Activated CD8-positive, alpha-beta memory T cell treated with anti-CD3 and anti-CD28 coated beads for 1 hour (primary cell): Measurements from ENCODE around the gene IL9.
"Not testable (repeated sequence)": the region's sequence is repeated elsewhere in the genome, so short reads cannot be mapped to it uniquely, and the experiment has no call there.

Experiments
- DNase-seq, 2 donors: peaks; one replicate each; pipeline ENCODE4 v3.0.0-alpha.2; 2020; ENCODE audit warnings: low read depth in 1 of 2; ENCODE audit errors: extremely low read depth in 1 of 2

The IL9 gene

GRCh38 chr5:135869935-135870334, 25.7 kb downstream of the IL9 start:
- DNase-seq: no peak

GRCh38 chr5:135869276-135869675, 26.4 kb downstream of the IL9 start:
- DNase-seq: no peak

GRCh38 chr5:135868681-135869080, 27.0 kb downstream of the IL9 start:
- DNase-seq: no peak

- no peak for DNase-seq
Measured at GRCh38 chr5:135867599-135867998, 28.0 kb downstream of the IL9 start.

- DNase-seq: no peak
Measured at GRCh38 chr5:135866016-135866415, 29.6 kb downstream of the IL9 start.

- DNase-seq: no peak
Measured at GRCh38 chr5:135864503-135865435, 30.9 kb downstream of the IL9 start.

GRCh38 chr5:135862744-135863143, 32.9 kb downstream of the IL9 start:
- no peak for DNase-seq

- DNase-seq: no peak
Measured at GRCh38 chr5:135862086-135862485, 33.6 kb downstream of the IL9 start.

- DNase-seq: no peak
Measured at GRCh38 chr5:135861641-135862040, 34.0 kb downstream of the IL9 start.

- no peak for DNase-seq
Measured at GRCh38 chr5:135859641-135860040, 36.0 kb downstream of the IL9 start.

- DNase-seq: not testable (repeated sequence)
Measured at GRCh38 chr5:135859186-135859585, 36.5 kb downstream of the IL9 start.

GRCh38 chr5:135857630-135858311, 37.9 kb downstream of the IL9 start:
- no peak for DNase-seq

- no peak for DNase-seq
Measured at GRCh38 chr5:135851915-135852845, 43.5 kb downstream of the IL9 start.

GRCh38 chr5:135851186-135851914, 44.3 kb downstream of the IL9 start:
- no peak for DNase-seq

- no peak for DNase-seq
Measured at GRCh38 chr5:135850671-135851070, 45.0 kb downstream of the IL9 start.

- no peak for DNase-seq
Measured at GRCh38 chr5:135850231-135850630, 45.4 kb downstream of the IL9 start.

GRCh38 chr5:135847976-135848375, 47.7 kb downstream of the IL9 start:
- no peak for DNase-seq

- DNase-seq: no peak
Measured at GRCh38 chr5:135846311-135846710, 49.3 kb downstream of the IL9 start.

- no peak for DNase-seq
Measured at GRCh38 chr5:135843571-135844337, 51.9 kb downstream of the IL9 start.

- no peak for DNase-seq
Measured at GRCh38 chr5:135842737-135843136, 52.9 kb downstream of the IL9 start.
